ES-I3 (cell line): Measurements from ENCODE around the gene CD96.
"Not testable (repeated sequence)": the region's sequence is repeated elsewhere in the genome, so short reads cannot be mapped to it uniquely, and the experiment has no call there.

Source experiments
- H3K36me3 ChIP-seq: 2 replicates; pipeline ENCODE4 v1.6.1; 2013; ENCODE audit warnings: mild to moderate bottlenecking, low read length, control low read depth, moderate library complexity; ENCODE audit not compliant: insufficient read depth
- H3K4me1 ChIP-seq: 2 replicates; pipeline ENCODE4 v1.6.1; 2013; ENCODE audit warnings: mild to moderate bottlenecking, control low read depth, low read length; ENCODE audit not compliant: insufficient read depth
- H3K9ac ChIP-seq: 2 replicates; pipeline ENCODE4 v1.6.1; 2013; ENCODE audit warnings: low read depth, mild to moderate bottlenecking, low read length, moderate library complexity
- H3K9me3 ChIP-seq: 2 replicates; pipeline ENCODE4 v1.6.1; 2013; ENCODE audit warnings: mild to moderate bottlenecking, low read length, moderate library complexity; ENCODE audit not compliant: control insufficient read depth, insufficient read depth

CD96 gene

GRCh38 chr3:111541911-111542483, at the start of gene CD96:
TSS of gene CD96 (plus strand) at chr3:111542197. CDS start at chr3:111542249, 52 bp downstream.
- Histone ChIP-seq H3K9ac (no peak within 1 kb of the TSS), H3K36me3 (no peaks in the 10 kb centered on the region), H3K9me3 (no peaks in the 10 kb centered on the region), H3K4me1 (peaks cover 9% of the 10 kb centered on the region)

- H3K9me3 ChIP-seq, result no peaks in the 10 kb centered on the region; the same call in 1 of the 2 replicates
- no peaks in the 10 kb centered on the region for H3K4me1 ChIP-seq
- H3K36me3 ChIP-seq, result no peaks in the 10 kb centered on the region
- no peak overlapping the region for H3K9ac ChIP-seq
Observed at GRCh38 chr3:111493276-111493675, 48.7 kb upstream of the CD96 start.

GRCh38 chr3:111496894-111497559, 45.0 kb upstream of the CD96 start:
- no peaks in the 10 kb centered on the region for H3K4me1 ChIP-seq
- H3K9ac ChIP-seq, result no peak overlapping the region
- H3K9me3 ChIP-seq, result no peaks in the 10 kb centered on the region
- no peaks in the 10 kb centered on the region for H3K36me3 ChIP-seq

- no peaks in the 10 kb centered on the region for H3K4me1 ChIP-seq
- no peaks in the 10 kb centered on the region for H3K36me3 ChIP-seq
Observed at GRCh38 chr3:111498022-111498421, 44.0 kb upstream of the CD96 start.

GRCh38 chr3:111506435-111506834, 35.6 kb upstream of the CD96 start:
- Histone ChIP-seq H3K4me1 (no peaks in the 10 kb centered on the region), H3K9ac (no peak overlapping the region), H3K36me3 (no peaks in the 10 kb centered on the region), H3K9me3 (no peaks in the 10 kb centered on the region)

More at GRCh38 chr3:111498022-111498421, 44.0 kb upstream of the CD96 start:
- H3K9ac ChIP-seq, result no peak overlapping the region
- H3K9me3 ChIP-seq, result no peaks in the 10 kb centered on the region

- H3K4me1 ChIP-seq, result no peaks in the 10 kb centered on the region
- H3K36me3 ChIP-seq, result no peaks in the 10 kb centered on the region
- no peaks in the 10 kb centered on the region for H3K9me3 ChIP-seq
- no peak overlapping the region; the same call in 1 of the 2 replicates for H3K9ac ChIP-seq
Observed at GRCh38 chr3:111509308-111509707, 32.7 kb upstream of the CD96 start.

GRCh38 chr3:111517801-111518200, 24.2 kb upstream of the CD96 start:
- H3K9me3 ChIP-seq, result no peaks in the 10 kb centered on the region
- no peaks in the 10 kb centered on the region for H3K4me1 ChIP-seq
- no peak overlapping the region for H3K9ac ChIP-seq
- no peaks in the 10 kb centered on the region for H3K36me3 ChIP-seq

- no peaks in the 10 kb centered on the region for H3K9me3 ChIP-seq
- H3K4me1 ChIP-seq, result no peaks in the 10 kb centered on the region
- no peak overlapping the region for H3K9ac ChIP-seq
- H3K36me3 ChIP-seq, result no peaks in the 10 kb centered on the region
Observed at GRCh38 chr3:111519178-111519855, 22.7 kb upstream of the CD96 start.

- H3K9me3 ChIP-seq, result no peaks in the 10 kb centered on the region
- H3K9ac ChIP-seq, result no peak overlapping the region
- H3K36me3 ChIP-seq, result no peaks in the 10 kb centered on the region
- H3K4me1 ChIP-seq, result no peaks in the 10 kb centered on the region
Observed at GRCh38 chr3:111521891-111522290, 20.1 kb upstream of the CD96 start.

- H3K9ac ChIP-seq, H3K36me3 ChIP-seq, H3K4me1 ChIP-seq, H3K9me3 ChIP-seq: not testable (repeated sequence)
Observed at GRCh38 chr3:111524486-111524885, 17.5 kb upstream of the CD96 start.

- no peak overlapping the region for H3K9ac ChIP-seq
- no peaks in the 10 kb centered on the region for H3K4me1 ChIP-seq
- no peaks in the 10 kb centered on the region for H3K36me3 ChIP-seq
- no peaks in the 10 kb centered on the region for H3K9me3 ChIP-seq
Observed at GRCh38 chr3:111531446-111531845, 10.6 kb upstream of the CD96 start.

- Histone ChIP-seq H3K9ac (no peak overlapping the region), H3K36me3 (no peaks in the 10 kb centered on the region), H3K9me3 (no peaks in the 10 kb centered on the region), H3K4me1 (peaks cover 9% of the 10 kb centered on the region)
Observed at GRCh38 chr3:111534701-111535100, 7.3 kb upstream of the CD96 start.

GRCh38 chr3:111538111-111538510, 3.9 kb upstream of the CD96 start:
- Histone ChIP-seq H3K4me1 (peaks cover 9% of the 10 kb centered on the region), H3K36me3 (no peaks in the 10 kb centered on the region), H3K9me3 (no peaks in the 10 kb centered on the region), H3K9ac (no peak overlapping the region)

GRCh38 chr3:111538681-111539083, 3.3 kb upstream of the CD96 start:
- Histone ChIP-seq H3K9me3 (no peaks in the 10 kb centered on the region), H3K9ac (no peak overlapping the region), H3K36me3 (no peaks in the 10 kb centered on the region), H3K4me1 (peaks cover 9% of the 10 kb centered on the region)
